Measurements from ENCODE around the gene ACOT12. TPM values are rescaled to one million over a fixed set of nuclear protein-coding genes. Genes with fewer than 3 reads are reported as not detected.

ACOT12 gene
- polyA plus RNA-seq, 3 donors, result not detected

GRCh38 chr5:81429985-81430384, 36.1 kb upstream of the ACOT12 start:
- Mint-ChIP-seq H3K4me1 (peaks cover 5% of the 10 kb centered on the region), H3K9me3 (no peaks in the 10 kb centered on the region)
- TF ChIP-seq, protein P1, sequence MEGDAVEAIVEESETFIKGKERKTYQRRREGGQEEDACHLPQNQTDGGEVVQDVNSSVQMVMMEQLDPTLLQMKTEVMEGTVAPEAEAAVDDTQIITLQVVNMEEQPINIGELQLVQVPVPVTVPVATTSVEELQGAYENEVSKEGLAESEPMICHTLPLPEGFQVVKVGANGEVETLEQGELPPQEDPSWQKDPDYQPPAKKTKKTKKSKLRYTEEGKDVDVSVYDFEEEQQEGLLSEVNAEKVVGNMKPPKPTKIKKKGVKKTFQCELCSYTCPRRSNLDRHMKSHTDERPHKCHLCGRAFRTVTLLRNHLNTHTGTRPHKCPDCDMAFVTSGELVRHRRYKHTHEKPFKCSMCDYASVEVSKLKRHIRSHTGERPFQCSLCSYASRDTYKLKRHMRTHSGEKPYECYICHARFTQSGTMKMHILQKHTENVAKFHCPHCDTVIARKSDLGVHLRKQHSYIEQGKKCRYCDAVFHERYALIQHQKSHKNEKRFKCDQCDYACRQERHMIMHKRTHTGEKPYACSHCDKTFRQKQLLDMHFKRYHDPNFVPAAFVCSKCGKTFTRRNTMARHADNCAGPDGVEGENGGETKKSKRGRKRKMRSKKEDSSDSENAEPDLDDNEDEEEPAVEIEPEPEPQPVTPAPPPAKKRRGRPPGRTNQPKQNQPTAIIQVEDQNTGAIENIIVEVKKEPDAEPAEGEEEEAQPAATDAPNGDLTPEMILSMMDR (IDR thresholded peaks at IDR 0.05), result no peak

DNA sequence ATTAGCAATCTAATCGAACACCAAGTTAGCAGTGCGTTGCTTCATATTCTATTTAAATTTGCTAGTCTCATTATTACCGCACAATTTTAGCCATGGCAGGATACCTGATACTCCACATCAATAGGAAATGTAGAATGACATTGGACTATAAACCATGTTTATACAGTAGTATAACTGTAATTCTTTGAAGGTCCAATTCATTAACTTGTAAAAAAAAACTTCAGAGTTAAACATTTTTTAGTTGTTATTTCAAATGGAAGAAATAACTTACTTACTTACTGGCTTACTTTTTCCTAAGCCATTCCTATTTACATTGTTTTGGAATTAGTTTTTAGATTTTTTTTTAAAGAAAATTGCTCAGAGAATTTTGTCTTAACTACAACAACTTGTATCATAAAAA, 35.4 kb upstream of the ACOT12 start:
- no CpG with 5 or more reads among the region's 3 CpGs for WGBS (ENCODE audit: insufficient coverage)
- Histone ChIP-seq H3K4me1 (ENCODE audit: control insufficient read depth in 1 of 2, insufficient read depth in 2 of 2, low read length in 2 of 2) (no peaks in the 10 kb centered on the region), H4K20me1 (ENCODE audit: insufficient read depth, low read length) (no peaks in the 10 kb centered on the region), H3K9ac (ENCODE audit: insufficient read depth, low read length, poor library complexity, severe bottlenecking) (no peak overlapping the region), H3K36me3 (replicated peaks in 1 of 2; ENCODE audit: control insufficient read depth in 1 of 2, insufficient read depth in 2 of 2, low read length in 2 of 2) (peaks cover 0 to 5% of the 10 kb centered on the region in 2 donors), H3K27ac (ENCODE audit: low read depth in 1 of 2, low read length in 2 of 2) (no peak overlapping the region), H3K79me2 (ENCODE audit: insufficient read depth, low read length) (no peaks in the 10 kb centered on the region), H3K4me3 (replicated peaks in 1 of 3; ENCODE audit: low read depth in 2 of 3, low read length in 3 of 3) (no peak overlapping the region), H3K4me2 (replicated peaks; ENCODE audit: extremely low read depth, low read length, poor library complexity, severe bottlenecking) (no peak overlapping the region), H2AFZ (ENCODE audit: insufficient read depth, low read depth, low read length, poor library complexity, severe bottlenecking) (no peak overlapping the region), H3K27me3 (ENCODE audit: control insufficient read depth in 2 of 2, insufficient read depth in 2 of 2, low read length in 2 of 2) (no peaks in the 10 kb centered on the region), H3K9me3 (replicated peaks in 1 of 2; ENCODE audit: control insufficient read depth in 1 of 2, insufficient read depth in 1 of 2, low read length in 2 of 2) (no peaks in the 10 kb centered on the region)
- H3K27ac Mint-ChIP-seq, result no peak overlapping the region
- TF ChIP-seq, protein P1 (IDR thresholded peaks at IDR 0.05), result no peak
- H3K9me3 Mint-ChIP-seq, result no peaks in the 10 kb centered on the region
- H3K27me3 Mint-ChIP-seq (ENCODE audit: low read depth in 3 of 3), result no peaks in the 10 kb centered on the region
- no peak for DNase-seq
- intact Hi-C loops (cut with micrococcal nuclease), result loop anchor here (5.0 to 10.0 kb wide), 2 partner anchors 408 to 735 kb away; no protein-coding TSS in a partner anchor
- peaks cover 5% of the 10 kb centered on the region for H3K4me1 Mint-ChIP-seq
- H3K4me3 Mint-ChIP-seq, result no peak overlapping the region
- peaks cover 8% of the 10 kb centered on the region in 2 donors for H3K36me3 Mint-ChIP-seq

More at GRCh38 chr5:81429985-81430384, 36.1 kb upstream of the ACOT12 start:
- H3K4me3 ChIP-seq (replicated peaks in 1 of 3; ENCODE audit: low read depth in 2 of 3, low read length in 3 of 3), result no peak overlapping the region
- Mint-ChIP-seq H3K36me3 (peaks cover 8 to 13% of the 10 kb centered on the region in 2 donors), H3K27ac (no peak overlapping the region), H3K27me3 (ENCODE audit: low read depth in 3 of 3) (no peaks in the 10 kb centered on the region), H3K4me3 (no peak overlapping the region)
- no peak overlapping the region for H3K9ac ChIP-seq (ENCODE audit: insufficient read depth, low read length, poor library complexity, severe bottlenecking)
- no peak overlapping the region for H2AFZ ChIP-seq (ENCODE audit: insufficient read depth, low read depth, low read length, poor library complexity, severe bottlenecking)
- H3K27ac ChIP-seq (ENCODE audit: low read depth in 1 of 2, low read length in 2 of 2), result no peak overlapping the region
- DNase-seq, result no peak
- H3K36me3 ChIP-seq (replicated peaks in 1 of 2; ENCODE audit: control insufficient read depth in 1 of 2, insufficient read depth in 2 of 2, low read length in 2 of 2), result peaks cover 0 to 5% of the 10 kb centered on the region in 2 donors
- no peaks in the 10 kb centered on the region for H3K4me1 ChIP-seq (ENCODE audit: control insufficient read depth in 1 of 2, insufficient read depth in 2 of 2, low read length in 2 of 2)
- no peaks in the 10 kb centered on the region for H3K27me3 ChIP-seq (ENCODE audit: control insufficient read depth in 2 of 2, insufficient read depth in 2 of 2, low read length in 2 of 2)
- no peaks in the 10 kb centered on the region for H4K20me1 ChIP-seq (ENCODE audit: insufficient read depth, low read length)
- no peak overlapping the region for H3K4me2 ChIP-seq (replicated peaks; ENCODE audit: extremely low read depth, low read length, poor library complexity, severe bottlenecking)
- H3K79me2 ChIP-seq (ENCODE audit: insufficient read depth, low read length), result no peaks in the 10 kb centered on the region
- intact Hi-C loops (cut with micrococcal nuclease), result loop anchor here (5.0 to 10.0 kb wide), 2 partner anchors 407 to 735 kb away; no protein-coding TSS in a partner anchor
- H3K9me3 ChIP-seq (replicated peaks in 1 of 2; ENCODE audit: control insufficient read depth in 1 of 2, insufficient read depth in 1 of 2, low read length in 2 of 2), result no peaks in the 10 kb centered on the region
